A673 (cell line): Measurements from ENCODE around the gene CXCL3.

Source experiments
- EZH2 ChIP-seq: fragments of 200-600 bp; sonication (generic); IDR thresholded peaks from 2 replicates; pipeline ENCODE4 v1.6.1; 2017; ENCODE audit warnings: borderline replicate concordance, low read depth, mild to moderate bottlenecking, mixed read lengths, antibody characterized with exemption, low read length; ENCODE audit not compliant: poor library complexity, severe bottlenecking
- TF ChIP-seq, protein P1 (sequence below): fragments of 300-800, 200-600 bp; sonication (generic); conservative IDR thresholded peaks from 2 replicates; pipeline ENCODE4 v1.5.1; 2017; ENCODE audit warnings: low read depth, mild to moderate bottlenecking, antibody characterized with exemption, low read length, moderate library complexity, mixed read lengths

DNA sequence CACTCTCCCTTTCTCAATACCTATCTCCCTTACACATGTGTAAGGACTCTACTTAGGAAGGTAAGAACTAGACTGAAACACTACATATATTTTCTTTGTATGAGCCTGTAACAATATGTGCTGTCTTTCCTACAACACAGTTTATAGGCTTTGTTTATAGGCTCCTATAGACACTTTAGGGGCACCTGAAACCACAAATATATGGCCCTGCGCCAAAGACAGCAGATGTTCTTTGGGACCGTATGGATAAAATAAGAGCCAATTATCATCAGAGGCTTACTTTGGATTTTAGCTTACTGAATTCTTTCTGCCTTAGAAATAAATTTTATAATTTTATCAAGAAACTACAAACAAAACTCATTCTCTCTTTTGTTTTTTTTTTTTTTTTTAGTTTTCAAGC lies 16.6 kb upstream of the CXCL3 start:
- TF ChIP-seq, protein P1, sequence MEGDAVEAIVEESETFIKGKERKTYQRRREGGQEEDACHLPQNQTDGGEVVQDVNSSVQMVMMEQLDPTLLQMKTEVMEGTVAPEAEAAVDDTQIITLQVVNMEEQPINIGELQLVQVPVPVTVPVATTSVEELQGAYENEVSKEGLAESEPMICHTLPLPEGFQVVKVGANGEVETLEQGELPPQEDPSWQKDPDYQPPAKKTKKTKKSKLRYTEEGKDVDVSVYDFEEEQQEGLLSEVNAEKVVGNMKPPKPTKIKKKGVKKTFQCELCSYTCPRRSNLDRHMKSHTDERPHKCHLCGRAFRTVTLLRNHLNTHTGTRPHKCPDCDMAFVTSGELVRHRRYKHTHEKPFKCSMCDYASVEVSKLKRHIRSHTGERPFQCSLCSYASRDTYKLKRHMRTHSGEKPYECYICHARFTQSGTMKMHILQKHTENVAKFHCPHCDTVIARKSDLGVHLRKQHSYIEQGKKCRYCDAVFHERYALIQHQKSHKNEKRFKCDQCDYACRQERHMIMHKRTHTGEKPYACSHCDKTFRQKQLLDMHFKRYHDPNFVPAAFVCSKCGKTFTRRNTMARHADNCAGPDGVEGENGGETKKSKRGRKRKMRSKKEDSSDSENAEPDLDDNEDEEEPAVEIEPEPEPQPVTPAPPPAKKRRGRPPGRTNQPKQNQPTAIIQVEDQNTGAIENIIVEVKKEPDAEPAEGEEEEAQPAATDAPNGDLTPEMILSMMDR, result no peak
- TF ChIP-seq EZH2, result no peak
